ENCODE results near the gene ZNF800.

DNA sequence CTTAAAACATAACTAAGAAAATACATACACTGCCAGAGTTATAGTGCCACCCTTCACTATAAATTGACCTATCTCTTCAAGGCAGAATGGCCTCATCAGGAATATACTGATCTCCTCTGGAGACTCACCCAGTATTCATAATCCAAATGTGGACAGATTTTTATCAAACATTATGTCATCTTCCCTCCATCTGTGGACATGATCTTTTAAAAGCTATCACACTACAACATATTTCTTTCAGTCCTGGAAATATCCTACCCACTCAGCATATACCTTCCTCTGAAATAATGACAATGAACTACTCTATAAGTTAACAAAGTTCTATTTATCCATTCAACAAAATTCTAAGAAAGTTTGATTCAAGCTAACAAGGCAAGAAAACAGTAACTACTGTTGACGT lies 3.2 kb downstream of the ZNF800 start:
- TF ChIP-seq, protein P1, sequence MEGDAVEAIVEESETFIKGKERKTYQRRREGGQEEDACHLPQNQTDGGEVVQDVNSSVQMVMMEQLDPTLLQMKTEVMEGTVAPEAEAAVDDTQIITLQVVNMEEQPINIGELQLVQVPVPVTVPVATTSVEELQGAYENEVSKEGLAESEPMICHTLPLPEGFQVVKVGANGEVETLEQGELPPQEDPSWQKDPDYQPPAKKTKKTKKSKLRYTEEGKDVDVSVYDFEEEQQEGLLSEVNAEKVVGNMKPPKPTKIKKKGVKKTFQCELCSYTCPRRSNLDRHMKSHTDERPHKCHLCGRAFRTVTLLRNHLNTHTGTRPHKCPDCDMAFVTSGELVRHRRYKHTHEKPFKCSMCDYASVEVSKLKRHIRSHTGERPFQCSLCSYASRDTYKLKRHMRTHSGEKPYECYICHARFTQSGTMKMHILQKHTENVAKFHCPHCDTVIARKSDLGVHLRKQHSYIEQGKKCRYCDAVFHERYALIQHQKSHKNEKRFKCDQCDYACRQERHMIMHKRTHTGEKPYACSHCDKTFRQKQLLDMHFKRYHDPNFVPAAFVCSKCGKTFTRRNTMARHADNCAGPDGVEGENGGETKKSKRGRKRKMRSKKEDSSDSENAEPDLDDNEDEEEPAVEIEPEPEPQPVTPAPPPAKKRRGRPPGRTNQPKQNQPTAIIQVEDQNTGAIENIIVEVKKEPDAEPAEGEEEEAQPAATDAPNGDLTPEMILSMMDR (IDR thresholded peaks at IDR 0.05) = no peak
- no peak for TF ChIP-seq EZH2 (IDR thresholded peaks at IDR 0.05; ENCODE audit: borderline replicate concordance, insufficient read depth, low read depth, low read length, poor library complexity, severe bottlenecking)

Data from B cell (primary cell).